MM.1S (cell line): ENCODE measurements around the gene F2RL3.

ENCODE experiments used
- DNase-seq: peaks from one replicate; pipeline ENCODE4 v3.0.0-alpha.2; 2015
- H2AFZ ChIP-seq: fragments of 300-600 bp; sonication (generic); 2 replicates; pipeline ENCODE4 v1.6.0; 2016; ENCODE audit warnings: antibody characterized with exemption, low read length
- H3F3A ChIP-seq: fragments of 300-600 bp; sonication (generic); 2 replicates; pipeline ENCODE4 v1.6.1; 2016; ENCODE audit warnings: mild to moderate bottlenecking, antibody characterized with exemption, low read length, moderate library complexity, mixed read lengths; ENCODE audit not compliant: insufficient read depth
- H3K27ac ChIP-seq: fragments of 300-600 bp; sonication (generic); 2 replicates; pipeline ENCODE4 v1.5.1; 2016; ENCODE audit warnings: mild to moderate bottlenecking, low read length
- H3K27me3 ChIP-seq: fragments of 300-600 bp; sonication (generic); replicated peaks from 2 replicates; pipeline ENCODE4 v1.6.0; 2016; ENCODE audit warnings: low read length; ENCODE audit not compliant: insufficient read depth
- H3K36me3 ChIP-seq: fragments of 300-600 bp; sonication (generic); replicated peaks from 2 replicates; pipeline ENCODE4 v1.6.1; 2016; ENCODE audit warnings: mild to moderate bottlenecking, low read length, mixed read lengths; ENCODE audit not compliant: insufficient read depth
- H3K4me1 ChIP-seq: fragments of 300-600 bp; sonication (generic); 2 replicates; pipeline ENCODE4 v1.6.1; 2016; ENCODE audit warnings: low read length, mixed read lengths
- H3K4me2 ChIP-seq: fragments of 300-600 bp; sonication (generic); 2 replicates; pipeline ENCODE4 v1.6.0; 2016; ENCODE audit warnings: low read depth, low read length
- H3K4me3 ChIP-seq: fragments of 300-600 bp; sonication (generic); 2 replicates; pipeline ENCODE4 v1.5.1; 2016; ENCODE audit warnings: low read length, mixed read lengths
- H3K79me2 ChIP-seq: fragments of 300-600 bp; sonication (generic); 2 replicates; pipeline ENCODE4 v1.6.1; 2016; ENCODE audit warnings: mixed run types, low read length, mixed read lengths
- H3K9ac ChIP-seq: fragments of 300-600 bp; sonication (generic); 2 replicates; pipeline ENCODE4 v1.6.1; 2016; ENCODE audit warnings: low read length, mixed read lengths
- H3K9me2 ChIP-seq: fragments of 300-600 bp; sonication (generic); replicated peaks from 2 replicates; pipeline ENCODE4 v1.6.1; 2016; ENCODE audit warnings: mild to moderate bottlenecking, low read length, mixed read lengths; ENCODE audit not compliant: insufficient read depth
- H3K9me3 ChIP-seq: fragments of 300-600 bp; sonication (generic); replicated peaks from 2 replicates; pipeline ENCODE4 v1.6.1; 2016; ENCODE audit warnings: mild to moderate bottlenecking, low read length, mixed read lengths; ENCODE audit not compliant: insufficient read depth
- H4K20me1 ChIP-seq: fragments of 300-600 bp; sonication (generic); 2 replicates; pipeline ENCODE4 v1.6.1; 2016; ENCODE audit warnings: mild to moderate bottlenecking, low read length, moderate library complexity, mixed read lengths; ENCODE audit not compliant: insufficient read depth
- CTCF ChIP-seq: fragments of 300-600 bp; sonication (generic); IDR thresholded peaks from 2 replicates; pipeline ENCODE4 v1.5.1; 2016; ENCODE audit warnings: antibody characterized with exemption, low read length, mixed read lengths
- EZH2 ChIP-seq: fragments of 300-600 bp; sonication (generic); optimal IDR thresholded peaks from 2 replicates; pipeline ENCODE3; 2017; ENCODE audit warnings: low read depth, mild to moderate bottlenecking, antibody characterized with exemption, low read length, mixed read lengths
- EZH2phosphoT487 ChIP-seq: fragments of 300-600 bp; sonication (generic); IDR thresholded peaks from 2 replicates; pipeline ENCODE4 v1.6.1; 2018; ENCODE audit warnings: antibody characterized with exemption, low read length

The F2RL3 gene

GRCh38 chr19:16869331-16869972 is 19.3 kb upstream of the F2RL3 start:
- Histone ChIP-seq H3K27ac (no peak overlapping the region), H3K36me3 (no peaks in the 10 kb centered on the region), H3K4me2 (no peak overlapping the region), H3K9me2 (no peaks in the 10 kb centered on the region), H3K27me3 (no peaks in the 10 kb centered on the region), H3K79me2 (no peaks in the 10 kb centered on the region), H3K4me3 (no peak overlapping the region), H3K4me1 (peaks cover 4% of the 10 kb centered on the region; the same call in 1 of the 2 replicates), H4K20me1 (no peaks in the 10 kb centered on the region), H3K9me3 (no peaks in the 10 kb centered on the region), H3K9ac (no peak overlapping the region), H3F3A (no peaks in the 10 kb centered on the region), H2AFZ (no peak overlapping the region)
- TF ChIP-seq EZH2phosphoT487 (no peak), EZH2 (no peak), CTCF (no peak)
- DNase-seq, result no peak

GRCh38 chr19:16871871-16872270 is 16.9 kb upstream of the F2RL3 start:
- TF ChIP-seq EZH2 (no peak), CTCF (no peak), EZH2phosphoT487 (no peak)
- Histone ChIP-seq H3K9me2 (no peaks in the 10 kb centered on the region), H4K20me1 (no peaks in the 10 kb centered on the region), H3K4me1 (peaks cover 10% of the 10 kb centered on the region), H3K79me2 (0 out of 2 replicates have a peak, but pooled peaks cover 3% of the 10 kb centered on the region), H2AFZ (no peak overlapping the region), H3K27ac (no peak overlapping the region), H3K27me3 (no peaks in the 10 kb centered on the region), H3K9me3 (no peaks in the 10 kb centered on the region), H3K36me3 (no peaks in the 10 kb centered on the region), H3K4me2 (no peak overlapping the region), H3F3A (no peaks in the 10 kb centered on the region), H3K9ac (no peak overlapping the region), H3K4me3 (no peak overlapping the region)
- DNase-seq, result no peak

- Histone ChIP-seq H3K79me2 (0 out of 2 replicates have a peak, but pooled peaks cover 3% of the 10 kb centered on the region), H3K27ac (no peak overlapping the region)
Measured at GRCh38 chr19:16872728-16873127, 16.1 kb upstream of the F2RL3 start.

More at GRCh38 chr19:16872728-16873127, 16.1 kb upstream of the F2RL3 start:
- Histone ChIP-seq H3K4me2 (no peak overlapping the region), H4K20me1 (no peaks in the 10 kb centered on the region), H3K9ac (no peak overlapping the region), H3K4me3 (no peak overlapping the region), H3K9me2 (no peaks in the 10 kb centered on the region), H3K27me3 (no peaks in the 10 kb centered on the region), H3K36me3 (no peaks in the 10 kb centered on the region), H3F3A (no peaks in the 10 kb centered on the region), H3K9me3 (no peaks in the 10 kb centered on the region), H2AFZ (no peak overlapping the region), H3K4me1 (peaks cover 15% of the 10 kb centered on the region)
- TF ChIP-seq CTCF (no peak), EZH2 (no peak), EZH2phosphoT487 (no peak)
- DNase-seq, result no peak
